K562 (cell line): ENCODE data around the gene ZFAND3. TPM values are rescaled to one million over a fixed set of nuclear protein-coding genes. Genes with fewer than 3 reads are reported as not detected.

ENCODE experiments used
- ATAC-seq: fragments of 200-7000 bp; cut with Tn5 transposase; 3 replicates; pipeline ENCODE4 v1.9.1; 2020; ENCODE audit warnings: moderate library complexity
- BruUV-seq: library from RNA; stranded (reverse); fragments of 400-500 nt; replicated peaks from 2 replicates; lab custom pipeline; 2021; lab: Mats Ljungman, UMichigan
- CTCF ChIA-PET: fragments of 300-600 bp; formaldehyde crosslinking; extraction: SDS; loops from one replicate; lab custom pipeline; 2021; ENCODE audit warnings: low intra/inter-chr PET ratio; lab: Yijun Ruan, JAX
- POLR2A ChIA-PET: fragments of 300-600, 350-650 bp; sonication (Branson Sonifier 250); formaldehyde crosslinking; extraction: SDS; loops from one replicate; lab custom pipeline; 2021; ENCODE audit warnings: antibody characterized with exemption, inconsistent platforms; lab: Yijun Ruan, JAX
- DNase-seq, 4 experiments: peaks; one replicate each; pipeline versions ENCODE4 v3.0.0 to v3.0.0-alpha.2; 2011 to 2018; ENCODE audit warnings: low spot score in 3 of 4, mixed read lengths in 3 of 4; ENCODE audit errors: extremely low read depth in 1 of 4
- FAIRE-seq: peaks from 2 replicates; lab custom pipeline; 2011; peaks lifted over from hg19 to GRCh38; lab: Jason Lieb, UNC
- H2AFZ ChIP-seq: 2 replicates; pipeline ENCODE4 v1.6.0; 2011; ENCODE audit warnings: low read depth, low read length, control low read depth, inconsistent platforms
- H3K27ac ChIP-seq: fragments of 200-600 bp; 3 replicates; pipeline ENCODE4 v1.8.0; 2011; ENCODE audit warnings: low read depth, mild to moderate bottlenecking, control low read depth, inconsistent platforms, low read length, moderate library complexity, mixed read lengths; ENCODE audit errors: extremely low read depth
- H3K27me3 ChIP-seq, 2 experiments: fragments of 300-600 bp in 1 of 2; 2 replicates in 1 of 2; 3 replicates in 1 of 2; pipeline versions ENCODE4 v1.6.0 to v1.8.0; 2011; ENCODE audit warnings: inconsistent platforms in 2 of 2, low read length in 2 of 2, mild to moderate bottlenecking in 1 of 2, mixed read lengths in 1 of 2, moderate library complexity in 1 of 2; ENCODE audit not compliant: control insufficient read depth in 2 of 2, insufficient read depth in 2 of 2
- H3K36me3 ChIP-seq: fragments of 300-600 bp; 3 replicates; pipeline ENCODE4 v1.8.0; 2011; ENCODE audit warnings: mild to moderate bottlenecking, low read length, inconsistent platforms; ENCODE audit not compliant: control insufficient read depth, insufficient read depth
- H3K4me1 ChIP-seq, 2 experiments: fragments of 200-600 bp in 1 of 2; replicated peaks in 1 of 2; 2 replicates in 1 of 2; 3 replicates in 1 of 2; pipeline versions ENCODE4 v1.5.1 to v1.8.0; 2011; ENCODE audit warnings: inconsistent platforms in 2 of 2, low read length in 2 of 2, mild to moderate bottlenecking in 1 of 2, mixed read lengths in 1 of 2, moderate library complexity in 1 of 2; ENCODE audit not compliant: control insufficient read depth in 2 of 2, insufficient read depth in 2 of 2
- H3K4me2 ChIP-seq: 2 replicates; pipeline ENCODE4 v1.6.1; 2011; ENCODE audit warnings: low read length, control low read depth, inconsistent platforms, mixed read lengths; ENCODE audit not compliant: insufficient read depth
- H3K4me3 ChIP-seq: fragments of 200-600 bp; sonication (generic), shearing (Covaris generic); 2 replicates; pipeline ENCODE4 v1.5.1; 2016; ENCODE audit warnings: control low read depth, inconsistent platforms
- H3K79me2 ChIP-seq: fragments of 200-600 bp; 3 replicates; pipeline ENCODE4 v1.8.0; 2011; ENCODE audit warnings: low read length, inconsistent platforms; ENCODE audit not compliant: control insufficient read depth, insufficient read depth
- H3K9ac ChIP-seq, 2 experiments: 2 replicates each; pipeline versions ENCODE4 v1.6.0 to v1.6.1; 2011; ENCODE audit warnings: low read depth in 2 of 2, low read length in 2 of 2, control low read depth in 1 of 2, inconsistent platforms in 1 of 2, mild to moderate bottlenecking in 1 of 2, mixed read lengths in 1 of 2; ENCODE audit not compliant: insufficient read depth in 1 of 2
- H3K9me1 ChIP-seq: one replicate; pipeline ENCODE4 v1.6.0; 2011; ENCODE audit warnings: inconsistent platforms, mild to moderate bottlenecking, low read length, moderate library complexity; ENCODE audit not compliant: control insufficient read depth, insufficient read depth
- H3K9me3 ChIP-seq: replicated peaks from 2 replicates; pipeline ENCODE4 v1.5.1; 2011; ENCODE audit warnings: low read depth, low read length, inconsistent platforms; ENCODE audit not compliant: control insufficient read depth, insufficient read depth
- H4K20me1 ChIP-seq: replicated peaks from 2 replicates; pipeline ENCODE4 v1.6.1; 2011; ENCODE audit warnings: low read length, inconsistent platforms, mixed read lengths; ENCODE audit not compliant: control insufficient read depth, insufficient read depth
- CEBPB ChIP-seq: fragments of 450-650 bp; IDR thresholded peaks from 2 replicates; pipeline ENCODE4 v1.6.1; 2016; ENCODE audit warnings: missing genetic modification characterization, missing compliant biosample characterization
- CHD1 ChIP-seq: fragments of 200-600 bp; sonication (generic); IDR thresholded peaks from one replicate; pipeline ENCODE4 v1.6.1; 2012; ENCODE audit warnings: mild to moderate bottlenecking, moderate library complexity, low read length, inconsistent platforms
- COPS2 ChIP-seq: fragments of 450-650 bp; conservative IDR thresholded peaks from 2 replicates; pipeline ENCODE4 v1.6.1; 2016; ENCODE audit warnings: mild to moderate bottlenecking, moderate library complexity
- E2F8 ChIP-seq: fragments of 450-650 bp; IDR thresholded peaks from 2 replicates; pipeline ENCODE4 v1.7.1; 2018; ENCODE audit warnings: mild to moderate bottlenecking, low read depth; ENCODE audit not compliant: partially characterized antibody
- ESRRA ChIP-seq: fragments of 450-650 bp; IDR thresholded peaks from 2 replicates; pipeline ENCODE4 v1.6.1; 2014; ENCODE audit warnings: low read depth, mild to moderate bottlenecking, moderate library complexity, borderline replicate concordance
- FOXP1 ChIP-seq: sonication (generic); formaldehyde crosslinking; IDR thresholded peaks from 2 replicates; pipeline ENCODE4 v1.8.0; 2022; ENCODE audit warnings: mild to moderate bottlenecking, missing genetic modification reagents
- HDAC1 ChIP-seq, 2 experiments: fragments of 450-650 bp; IDR thresholded peaks; 2 replicates each; pipeline ENCODE4 v1.6.1; 2016 to 2017; ENCODE audit warnings: inconsistent platforms in 1 of 2, mild to moderate bottlenecking in 1 of 2, moderate library complexity in 1 of 2
- HIVEP1 ChIP-seq: fragments of 250-450 bp; sonication (Bioruptor Pico); IDR thresholded peaks from 2 replicates; pipeline ENCODE4 v1.4.0; 2020; ENCODE audit warnings: mild to moderate bottlenecking
- KDM5B ChIP-seq: fragments of 200-600 bp; sonication (generic); IDR thresholded peaks from 2 replicates; pipeline ENCODE4 v1.6.1; 2012; ENCODE audit warnings: low read depth, mild to moderate bottlenecking, moderate library complexity, low read length, control low read depth, inconsistent platforms; ENCODE audit not compliant: insufficient replicate concordance
- MTA2 ChIP-seq: fragments of 450-650 bp; IDR thresholded peaks from 2 replicates; pipeline ENCODE4 v1.6.1; 2016; ENCODE audit warnings: low read depth
- NFYB ChIP-seq: IDR thresholded peaks from 2 replicates; pipeline ENCODE4 v1.6.1; 2011; ENCODE audit warnings: mild to moderate bottlenecking, moderate library complexity; ENCODE audit not compliant: insufficient read length; ENCODE audit errors: extremely low read depth
- OTX1 ChIP-seq: fragments of 450-650 bp; formaldehyde crosslinking; IDR thresholded peaks from 2 replicates; pipeline ENCODE4 v1.4.0; 2022; ENCODE audit warnings: mild to moderate bottlenecking
- POLR2AphosphoS2 ChIP-seq: IDR thresholded peaks from 2 replicates; pipeline ENCODE4 v1.6.1; 2012; ENCODE audit warnings: low read length, improper control_type of control experiment
- STAT5A ChIP-seq: IDR thresholded peaks from 2 replicates; pipeline ENCODE4 v1.6.1; 2012; ENCODE audit warnings: low read length, inconsistent platforms, borderline replicate concordance
- TRIM24 ChIP-seq, 2 experiments: fragments of 450-650 bp; IDR thresholded peaks; 2 replicates each; pipeline ENCODE4 v1.6.1; 2016
- XRCC3 ChIP-seq: fragments of 450-650 bp; IDR thresholded peaks from 2 replicates; pipeline ENCODE4 v1.6.1; 2017; ENCODE audit warnings: mild to moderate bottlenecking, moderate library complexity
- ZNF41 ChIP-seq: fragments of 250-450 bp; sonication (Bioruptor Pico); conservative IDR thresholded peaks from 2 replicates; pipeline ENCODE4 v1.4.0; 2020; ENCODE audit warnings: mild to moderate bottlenecking
- ZNF717 ChIP-seq: fragments of 250-450 bp; sonication (Bioruptor Pico); IDR thresholded peaks from 2 replicates; pipeline ENCODE4 v1.5.0; 2021
- ZNF764 ChIP-seq: fragments of 250-450 bp; sonication (Bioruptor Pico); IDR thresholded peaks from 2 replicates; pipeline ENCODE4 v1.4.0; 2020; ENCODE audit warnings: low read depth, mild to moderate bottlenecking, moderate library complexity
- WGBS: fragments of 100-300 bp; shearing (Covaris generic); methylation state at CpG from one replicate; pipeline ENCODE4 v1.1.6; 2016; ENCODE audit warnings: low coverage, mixed read lengths; ENCODE audit not compliant: insufficient coverage; ENCODE audit errors: missing lambda C conversion rate; 5-methylcytosine and 5-hydroxymethylcytosine counted together
- in situ Hi-C: fragments of 300-500 bp; cut with MboI; formaldehyde crosslinking; loops from 4 replicates; pipeline ENCODE4 v1.15.0; 2018; ENCODE audit warnings: inconsistent platforms, mixed read lengths
- intact Hi-C: fragments of 100-400 bp; cut with micrococcal nuclease; formaldehyde crosslinking; loops from 2 replicates; pipeline ENCODE4 v1.14.2; 2022
- polyA plus RNA-seq, 8 experiments: library from polyadenylated mRNA; depleted of rRNA in 4 of 8; stranded (reverse) in 5 of 8; unstranded in 3 of 8; fragments of >200 nt; fragmentation: Nextera tagmentation in 2 of 8; fragmentation: Illumina TruSeq in 1 of 8; extraction: Ambion mirVana in 2 of 8; extraction: Trizol in 1 of 8; gene quantifications; 2 replicates each; pipeline versions ENCODE4 v1.2.1 to v1.2.3, GENCODE V29; 2011 to 2014; ENCODE audit warnings: inconsistent platforms in 1 of 8, missing spikeins in 1 of 8
- total RNA-seq, 7 experiments: library from RNA; depleted of rRNA in 6 of 7; stranded (reverse); fragments of >200 nt in 6 of 7; fragmentation: Illumina TruSeq in 2 of 7; extraction: Trizol in 2 of 7; gene quantifications; 2 replicates each; pipeline versions ENCODE4 v1.2.1 to v1.2.3, GENCODE V29; 2011 to 2021; ENCODE audit warnings: low replicate concordance in 1 of 7
- TF ChIP-seq, protein P1 (sequence below): IDR thresholded peaks from 2 replicates; pipeline ENCODE4 v1.6.1; 2014; ENCODE audit warnings: antibody characterized with exemption

ZFAND3 gene
- total and polyA plus RNA-seq, 9 of the 15 experiments (the other 6 are each of a cell fraction or from before 2014, with no cell fraction given) = 0.81 to 26.6 (median 11.8) TPM

DNA sequence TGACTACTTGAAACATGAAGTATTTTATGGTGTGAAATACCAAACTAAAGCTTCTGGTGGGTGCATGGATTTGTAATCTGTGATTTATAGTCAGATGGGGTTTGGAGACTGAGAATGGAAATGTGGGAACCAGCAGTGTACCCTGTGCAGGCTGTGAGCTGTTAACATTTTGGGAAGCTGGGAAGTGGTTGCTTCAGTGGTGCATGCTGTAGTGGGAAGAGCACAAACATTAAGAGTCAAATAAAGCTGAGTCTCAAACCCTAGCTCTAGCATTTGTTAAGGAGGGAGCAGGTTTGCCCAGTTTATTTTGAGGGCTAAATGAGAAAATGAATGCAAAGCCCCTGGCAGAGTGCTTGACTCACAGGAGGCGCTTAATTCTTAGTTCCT lies 235.7 kb downstream of the ZFAND3 start:
- ChIA-PET POLR2A (interaction anchor here (0.6 to 1.4 kb wide), 2 partner anchors 9 to 179 kb away, joined by 4 read pairs; no protein-coding TSS in a partner anchor), CTCF (no interaction called here)
- TF ChIP-seq E2F8 (no peak), FOXP1 (CRISPR knock-in tag) (no peak), STAT5A (no peak), ZNF764 (CRISPR knock-in tag) (no peak), CEBPB (tag) (no peak), COPS2 (no peak), TRIM24 (IDR thresholded peaks at IDR 0.05) (no peak), POLR2AphosphoS2 (no peak), HIVEP1 (CRISPR knock-in tag) (no peak), CHD1 (no peak), KDM5B (no peak), ZNF41 (no peak), ZNF717 (CRISPR knock-in tag) (no peak), MTA2 (no peak), HDAC1 (IDR thresholded peaks at IDR 0.05) (no peak), OTX1 (no peak), XRCC3 (no peak), ESRRA (no peak), NFYB (no peak)
- TF ChIP-seq, protein P1, sequence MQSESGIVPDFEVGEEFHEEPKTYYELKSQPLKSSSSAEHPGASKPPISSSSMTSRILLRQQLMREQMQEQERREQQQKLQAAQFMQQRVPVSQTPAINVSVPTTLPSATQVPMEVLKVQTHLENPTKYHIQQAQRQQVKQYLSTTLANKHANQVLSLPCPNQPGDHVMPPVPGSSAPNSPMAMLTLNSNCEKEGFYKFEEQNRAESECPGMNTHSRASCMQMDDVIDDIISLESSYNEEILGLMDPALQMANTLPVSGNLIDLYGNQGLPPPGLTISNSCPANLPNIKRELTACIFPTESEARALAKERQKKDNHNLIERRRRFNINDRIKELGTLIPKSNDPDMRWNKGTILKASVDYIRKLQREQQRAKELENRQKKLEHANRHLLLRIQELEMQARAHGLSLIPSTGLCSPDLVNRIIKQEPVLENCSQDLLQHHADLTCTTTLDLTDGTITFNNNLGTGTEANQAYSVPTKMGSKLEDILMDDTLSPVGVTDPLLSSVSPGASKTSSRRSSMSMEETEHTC = no peak
- no TSS peak for BruUV-seq
- H3K27me3 ChIP-seq = no peaks in the 10 kb centered on the region
- intact Hi-C loops = no loop called here
- H3K9me3 ChIP-seq = no peaks in the 10 kb centered on the region
- in situ Hi-C loops = no loop called here
- no peak overlapping the region for H2AFZ ChIP-seq
- H3K27ac ChIP-seq = no peak overlapping the region
- H3K9me1 ChIP-seq = no peaks in the 10 kb centered on the region
- H3K36me3 ChIP-seq = no peaks in the 10 kb centered on the region
- H3K4me1 ChIP-seq = peaks cover 2% of the 10 kb centered on the region in 2 experiments; a peak in 3 of 5 replicates
- H3K4me3 ChIP-seq = no peak overlapping the region
- H4K20me1 ChIP-seq = peaks cover 12% of the 10 kb centered on the region; the same call in 1 of the 2 replicates
- DNase-seq (no peak), ATAC-seq (no peak), FAIRE-seq (no peak)
- 100% methylated on average over 1 of the region's 1 CpG for WGBS
- no peaks in the 10 kb centered on the region for H3K79me2 ChIP-seq
- no peak overlapping the region for H3K9ac ChIP-seq
- no peak overlapping the region for H3K4me2 ChIP-seq
